ENCODE data around the gene HSBP1L1.
A peak's percentile ranks its signal among the peaks of the same experiment; 100 is the strongest.
"Not testable (repeated sequence)": the region's sequence is repeated elsewhere in the genome, so short reads cannot be mapped to it uniquely, and the experiment has no call there.

The HSBP1L1 gene

DNA sequence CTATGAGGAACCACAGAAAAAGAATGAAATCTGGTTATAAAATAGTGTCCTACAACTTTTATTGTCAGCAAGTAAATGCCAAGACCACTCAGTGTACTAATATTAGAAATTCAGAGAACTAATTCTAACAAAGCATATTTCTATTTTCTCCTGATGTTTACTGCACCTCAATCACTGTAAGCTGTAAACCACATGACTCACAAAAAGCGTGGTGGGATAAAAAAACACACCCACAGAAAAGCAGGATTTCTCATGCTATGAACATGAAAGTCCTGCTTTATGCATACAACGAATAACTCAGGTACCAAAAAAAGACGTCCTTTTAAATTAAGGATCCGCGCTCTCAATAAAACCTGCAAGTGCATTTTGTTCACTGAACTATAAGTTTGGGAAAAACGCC, 23.1 kb downstream of the HSBP1L1 start:
- no peak for DNase-seq

DNA sequence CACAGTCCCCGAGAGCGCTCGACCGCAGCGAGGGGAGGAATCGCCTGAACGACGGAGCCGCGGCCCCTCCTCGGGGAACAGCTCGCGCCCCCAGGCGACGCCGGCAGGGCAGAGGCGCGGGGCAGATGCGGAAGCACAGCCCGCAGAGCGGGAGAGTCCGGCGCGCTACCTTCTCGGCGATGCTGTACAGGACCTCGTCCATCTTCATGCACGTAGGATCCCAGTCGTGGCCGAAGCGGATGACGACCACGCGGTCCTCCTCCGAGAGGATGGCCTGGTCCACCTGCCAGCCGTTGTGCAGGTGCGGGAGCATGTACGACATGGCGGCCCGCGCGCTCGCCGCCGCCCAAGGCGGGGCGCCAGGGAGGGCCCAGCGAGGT, 23.6 kb downstream of the HSBP1L1 start:
- peak; percentile 68 for DNase-seq

DNA sequence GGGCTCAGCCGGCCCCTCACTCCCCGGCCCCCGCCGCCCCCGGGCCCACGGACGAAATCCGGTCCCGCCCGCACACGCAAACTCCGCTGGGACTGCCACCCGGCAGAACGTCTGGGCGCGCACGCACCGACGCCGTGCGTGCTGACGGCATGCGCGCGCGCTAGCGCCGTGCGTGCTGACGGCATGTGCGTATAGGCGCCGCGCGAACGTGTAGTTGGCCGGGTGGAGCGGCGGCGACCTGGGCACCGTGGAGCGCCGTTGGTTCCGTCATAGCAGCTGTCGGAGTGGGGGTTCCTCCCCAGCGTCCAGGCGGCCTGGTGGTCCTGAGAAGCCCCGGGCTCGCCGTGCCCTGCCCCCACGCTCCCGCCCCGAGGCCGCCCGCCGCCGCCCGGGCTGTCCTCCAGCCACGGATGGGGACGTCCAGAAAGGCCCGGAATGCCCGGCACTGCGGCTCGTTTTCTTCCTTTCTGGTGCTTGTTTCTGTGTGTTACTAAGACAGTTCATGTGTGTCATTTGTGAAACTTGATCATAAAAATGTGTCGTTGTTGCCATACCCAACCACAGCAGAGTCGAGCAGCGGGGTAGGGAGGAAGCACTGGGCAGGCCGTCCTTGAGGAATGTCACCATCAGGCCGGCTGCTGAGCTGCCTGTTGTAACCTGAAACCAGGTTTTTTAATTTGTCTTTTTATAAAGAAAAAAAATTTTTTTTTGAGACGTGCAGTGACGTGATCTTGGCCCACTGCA, 24.2 kb downstream of the HSBP1L1 start, which contains the start of gene TXNL4A:
TSS of gene TXNL4A (minus strand) at position 113 of the 744 bp plus-strand sequence. CDS start 171 bp downstream, outside the sequence.
- peak; percentile 83 for DNase-seq

DNA sequence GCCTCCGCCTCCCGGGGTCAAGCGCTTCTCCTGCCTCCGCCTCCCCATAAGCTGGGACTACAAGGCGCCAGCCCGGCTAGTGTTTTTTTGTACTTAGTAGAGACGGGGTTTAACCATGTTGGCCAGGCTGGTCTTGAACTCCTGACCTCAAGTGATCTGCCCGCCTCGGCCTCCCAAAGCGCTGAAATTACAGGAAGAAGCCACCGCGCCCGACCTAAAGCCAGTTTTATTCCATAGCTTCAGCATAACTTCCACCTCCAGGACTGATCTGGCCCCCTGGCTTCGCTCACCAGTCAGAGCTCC, 24.7 kb downstream of the HSBP1L1 start:
- no peak for DNase-seq

DNA sequence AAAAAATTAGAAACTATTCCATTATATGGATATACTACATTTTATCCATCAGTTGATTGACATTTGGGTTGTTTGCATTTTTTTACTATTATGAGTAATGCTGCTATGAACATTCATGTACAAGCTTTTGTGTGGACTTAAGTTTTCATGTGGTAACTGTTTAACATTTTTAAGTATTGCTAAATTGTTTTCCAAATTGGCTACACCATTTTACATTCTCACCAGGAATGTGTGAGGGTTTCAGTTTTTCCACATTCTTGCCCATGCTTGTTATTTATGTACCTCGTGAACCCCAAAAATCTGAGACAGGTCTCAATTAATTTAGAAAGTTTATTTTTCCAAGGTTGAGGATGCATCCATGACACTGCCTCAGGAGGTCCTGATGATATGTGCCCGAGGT, 27.1 kb downstream of the HSBP1L1 start:
- DNase-seq: no peak

DNA sequence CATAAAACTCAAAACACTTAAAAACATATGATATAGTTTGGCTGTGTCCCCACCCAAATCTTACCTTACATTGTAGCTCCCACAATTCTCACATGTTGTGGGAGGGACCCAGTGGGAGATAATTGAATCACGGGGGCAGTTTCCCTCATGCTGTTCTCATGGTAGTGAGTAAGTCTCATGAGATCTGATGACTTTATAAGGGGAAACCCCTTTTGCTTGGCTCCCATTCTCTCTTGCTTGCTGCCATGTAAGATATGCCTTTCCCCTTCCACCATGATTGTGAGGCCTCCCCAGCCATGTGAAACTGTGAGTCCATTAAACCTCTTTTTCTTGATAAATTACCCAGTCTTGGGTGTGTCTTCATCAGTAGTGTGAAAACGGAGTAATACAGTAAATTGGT, 35.3 kb downstream of the HSBP1L1 start:
- DNase-seq: not testable (repeated sequence)

DNA sequence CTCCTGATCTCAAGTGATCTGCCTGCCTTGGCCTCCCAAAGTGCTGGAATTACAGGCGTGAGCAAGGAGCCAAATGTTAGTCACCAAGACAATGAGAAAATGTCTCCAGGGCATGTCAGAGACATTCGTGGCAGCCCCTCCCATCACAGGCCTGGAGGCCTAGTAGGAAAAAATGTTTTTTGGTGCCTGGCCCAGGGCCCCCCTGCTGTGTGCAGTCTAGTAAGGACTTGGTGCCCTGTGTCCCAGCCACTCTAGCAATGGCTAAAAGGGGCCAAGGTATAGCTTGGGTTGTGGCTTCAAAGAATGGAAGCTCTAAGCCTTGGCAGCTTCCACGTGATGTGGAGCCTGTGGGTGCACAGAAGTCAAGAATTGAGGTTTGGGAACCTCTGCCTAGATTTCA, 36.4 kb downstream of the HSBP1L1 start:
- DNase-seq: no peak

DNA sequence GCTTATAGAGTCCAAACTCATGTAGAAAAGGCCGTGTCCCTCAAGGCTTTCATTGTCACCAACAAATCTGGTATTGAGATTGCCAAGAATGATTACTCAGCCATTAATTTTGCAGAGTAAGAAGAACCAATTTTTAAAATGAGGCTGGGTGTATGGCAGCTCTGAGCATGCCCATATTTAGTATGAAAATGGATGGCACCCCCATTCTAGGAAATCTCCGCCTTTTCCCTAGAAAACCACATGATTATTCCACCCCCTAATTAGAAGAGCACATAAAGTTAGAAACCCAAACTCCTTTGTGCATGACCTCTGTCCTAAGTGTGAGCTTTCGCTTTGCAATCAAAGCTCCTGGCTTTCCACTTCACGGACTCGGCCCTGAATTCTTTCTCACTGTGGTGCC, 38.0 kb downstream of the HSBP1L1 start:
- no peak for DNase-seq

DNA sequence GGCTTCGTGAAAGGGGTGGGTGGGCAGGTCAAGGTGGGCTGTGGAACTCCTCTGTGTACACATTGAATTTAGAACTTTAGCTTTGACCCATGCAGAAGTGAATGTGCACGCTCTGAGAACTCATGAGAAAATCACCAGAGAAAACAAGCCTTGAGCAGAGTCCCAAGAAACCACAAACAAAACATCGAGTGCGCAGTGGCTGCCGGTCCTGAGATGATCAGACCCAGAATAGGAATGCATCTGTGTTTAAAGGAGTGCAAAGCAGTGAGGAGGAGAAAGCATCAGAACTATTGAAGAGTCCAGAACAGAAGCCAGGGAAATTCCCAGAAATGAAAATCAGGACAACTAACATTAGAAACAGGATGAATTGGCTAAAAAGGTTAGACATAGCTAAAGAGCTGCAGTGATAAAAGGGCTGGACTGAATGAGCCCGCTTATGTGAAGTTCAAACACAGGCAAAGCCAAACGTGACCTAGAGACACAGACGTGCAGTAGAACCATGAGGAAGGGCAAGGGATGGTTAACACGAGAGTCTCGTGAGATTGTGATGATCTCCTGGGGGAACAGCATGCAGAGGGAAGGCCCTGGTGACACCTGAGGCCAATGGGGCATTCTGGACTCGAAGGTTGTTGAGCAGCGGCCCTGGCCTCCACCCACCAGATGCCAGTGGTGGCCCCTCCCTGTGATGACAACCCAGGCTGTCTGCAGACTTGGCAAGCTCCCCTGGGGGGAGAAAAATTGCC, 40.3 kb downstream of the HSBP1L1 start:
- DNase-seq: no peak

DNA sequence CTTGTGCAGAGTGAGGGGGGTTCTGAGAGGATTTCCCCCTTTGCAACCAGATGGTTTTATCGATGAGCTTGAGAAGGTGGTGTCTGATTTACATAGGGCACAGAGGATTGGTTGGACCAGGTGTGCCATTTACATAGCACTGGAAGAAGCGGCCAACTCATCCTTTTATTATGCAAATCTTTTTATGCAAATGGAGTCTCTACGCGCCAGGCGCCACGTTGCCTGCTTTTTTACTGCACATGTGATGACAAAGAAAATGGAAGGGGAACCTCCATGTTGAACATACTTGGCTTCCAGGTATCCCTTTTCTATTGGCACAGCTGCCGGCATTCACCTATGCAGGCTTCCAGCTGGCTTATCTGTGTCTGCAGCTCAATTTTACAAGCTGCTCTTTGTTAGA, 42.3 kb downstream of the HSBP1L1 start:
- DNase-seq: no peak

DNA sequence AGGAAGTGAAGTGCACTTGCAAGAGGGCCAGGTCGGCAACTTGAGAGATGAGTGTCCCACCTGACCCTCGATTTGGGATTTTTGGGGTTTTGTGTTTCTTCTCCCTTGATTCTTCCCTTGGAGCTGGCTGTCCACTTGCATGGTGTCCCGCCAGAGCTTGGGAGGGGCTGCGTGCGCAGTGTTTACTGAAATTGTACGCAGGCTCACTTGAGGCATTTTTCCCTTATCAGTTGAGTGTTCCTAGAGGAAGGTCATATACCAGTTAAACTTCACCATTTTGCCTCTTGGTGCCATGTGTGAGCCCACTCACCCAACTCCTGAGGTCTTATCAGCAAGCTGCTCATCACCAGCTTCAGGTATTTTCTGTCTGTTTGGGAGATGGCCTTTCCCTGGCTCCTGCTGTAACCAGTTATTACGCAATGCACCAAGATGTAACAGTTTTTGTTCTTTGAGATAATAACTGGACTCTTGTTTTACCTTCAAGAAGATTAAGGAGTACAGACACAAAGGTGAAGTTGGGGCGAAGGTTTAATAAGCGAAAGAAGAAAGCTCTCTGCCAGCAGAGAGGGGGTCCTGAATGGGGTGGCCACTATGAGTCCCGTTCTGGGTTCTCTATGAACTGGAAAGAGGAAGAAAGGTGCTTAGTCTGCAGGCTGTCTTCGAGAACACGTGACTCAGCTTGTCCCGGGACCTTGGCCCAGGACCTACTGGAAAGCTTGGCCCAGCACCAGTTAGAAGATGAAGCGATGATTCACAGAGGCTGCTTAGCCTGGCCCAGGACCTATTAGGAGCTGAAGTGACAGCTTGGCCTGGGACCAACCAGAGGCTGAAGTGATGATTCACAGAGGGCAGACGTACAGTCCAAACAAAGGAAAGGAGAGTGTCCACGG, 45.5 kb downstream of the HSBP1L1 start:
- no peak for DNase-seq

DNA sequence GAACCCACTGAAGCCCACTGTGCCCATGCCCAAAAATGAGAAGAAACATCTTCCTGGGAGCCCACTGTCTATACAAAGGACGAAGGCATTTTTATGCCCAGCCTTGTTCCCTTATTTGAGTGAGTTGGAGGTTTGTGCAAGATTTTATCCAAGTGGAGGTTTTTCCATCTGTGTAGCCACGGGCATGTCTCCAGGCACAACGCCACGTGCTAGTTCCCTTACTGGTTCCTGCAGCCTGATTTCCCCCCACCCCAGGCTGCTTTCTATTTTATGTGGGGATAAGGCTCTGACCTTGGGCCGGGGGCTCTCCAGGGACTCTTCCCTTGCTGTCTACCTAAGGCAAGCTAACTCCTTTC, 46.1 kb downstream of the HSBP1L1 start:
- no peak for DNase-seq

DNA sequence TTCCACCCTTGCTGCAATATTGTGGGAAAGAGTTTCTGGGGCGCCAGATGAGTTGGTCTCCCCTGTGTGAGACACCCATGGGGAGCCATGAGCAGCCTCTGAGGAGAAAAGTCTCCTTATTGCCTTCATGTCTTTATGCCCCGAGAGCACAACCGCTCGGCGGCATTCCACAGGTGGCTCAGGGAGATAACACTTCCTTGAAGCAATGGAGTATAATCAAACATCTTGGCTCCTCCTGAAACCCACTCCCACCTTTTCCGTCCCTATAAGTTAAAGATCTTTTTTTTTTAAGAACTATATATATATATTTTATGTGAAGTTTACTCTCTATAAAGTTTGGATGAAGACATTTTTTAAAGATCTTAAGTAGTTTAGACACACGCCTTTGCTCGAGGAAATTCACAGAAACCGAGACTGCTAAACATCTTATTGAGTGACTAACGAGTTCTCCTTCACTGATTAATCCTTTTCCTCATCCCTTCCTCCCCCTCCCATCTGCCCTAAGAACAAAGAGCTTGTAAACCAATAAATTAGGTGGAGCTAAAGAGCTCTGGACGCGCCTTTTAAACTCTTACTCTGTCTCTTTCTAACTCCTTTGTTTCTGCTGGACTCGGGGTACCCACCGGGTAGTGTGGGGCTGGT, 47.2 kb downstream of the HSBP1L1 start:
- not testable (repeated sequence) for DNase-seq

DNA sequence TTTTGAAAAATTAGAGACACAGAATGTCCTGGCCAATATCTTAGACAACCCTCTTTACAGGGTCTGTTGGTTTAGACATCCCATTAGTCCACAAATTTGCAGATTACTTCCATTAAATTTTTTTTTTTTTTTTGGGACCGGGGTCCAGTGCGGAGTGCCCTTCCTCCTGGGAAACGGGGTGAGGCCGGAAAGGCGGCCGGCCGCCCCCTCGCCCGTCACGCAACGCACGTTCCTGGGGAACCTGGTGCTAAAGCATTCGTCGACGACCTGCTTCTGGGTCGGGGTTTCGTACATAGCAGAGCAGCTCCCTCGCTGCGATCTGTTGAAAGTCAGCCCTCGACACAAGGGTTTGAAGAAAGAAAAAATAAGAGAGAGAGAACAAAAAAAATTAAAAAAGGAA, 48.3 kb downstream of the HSBP1L1 start:
- DNase-seq: no peak

Data from central memory CD4-positive, alpha-beta T cell (primary cell).